Right lobe of liver (tissue), 4 donors: ENCODE data around the gene HMGCR.

Source experiments
- POLR2A ChIP-seq: fragments of 450-650 bp; IDR thresholded peaks from one replicate; pipeline ENCODE4 v1.6.1; 2017; ENCODE audit warnings: antibody characterized with exemption, mild to moderate bottlenecking
- TF ChIP-seq, protein P1 (sequence below), 4 donors: fragments of 200-600 bp in 3 of 4; fragments of 450-650 bp in 1 of 4; IDR thresholded peaks; one replicate each; pipeline versions ENCODE4 v1.5.1 to v1.8.0; 2016 to 2022; ENCODE audit warnings: antibody characterized with exemption in 4 of 4, mild to moderate bottlenecking in 2 of 4
- donor health status: DM: no; HTN: no; CAD: no.
- donor health status: DM: no; HTN: no; CAD: no.
- donor health status: DM: no; HTN: yes; CAD: no.

DNA sequence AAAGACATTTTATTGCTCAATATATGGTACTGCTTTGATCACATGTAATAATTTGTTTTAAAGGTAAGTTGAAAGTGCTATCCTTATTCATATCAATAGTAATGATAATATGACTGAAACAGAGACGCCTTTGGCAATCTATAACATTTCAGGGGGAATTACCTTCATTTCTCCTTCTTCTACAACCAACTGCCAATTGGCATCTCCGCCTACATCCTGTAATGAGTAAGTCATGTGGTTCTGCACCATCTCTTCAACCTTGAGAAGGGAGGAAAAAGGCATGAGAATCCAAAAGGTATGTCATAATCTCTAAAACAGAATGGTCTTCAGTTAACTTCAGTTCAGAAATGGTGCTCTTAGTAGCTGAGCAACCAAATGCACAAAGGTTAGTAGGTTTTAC, 52.4 kb downstream of the HMGCR start:
- no peak for TF ChIP-seq POLR2A
- TF ChIP-seq, protein P1, sequence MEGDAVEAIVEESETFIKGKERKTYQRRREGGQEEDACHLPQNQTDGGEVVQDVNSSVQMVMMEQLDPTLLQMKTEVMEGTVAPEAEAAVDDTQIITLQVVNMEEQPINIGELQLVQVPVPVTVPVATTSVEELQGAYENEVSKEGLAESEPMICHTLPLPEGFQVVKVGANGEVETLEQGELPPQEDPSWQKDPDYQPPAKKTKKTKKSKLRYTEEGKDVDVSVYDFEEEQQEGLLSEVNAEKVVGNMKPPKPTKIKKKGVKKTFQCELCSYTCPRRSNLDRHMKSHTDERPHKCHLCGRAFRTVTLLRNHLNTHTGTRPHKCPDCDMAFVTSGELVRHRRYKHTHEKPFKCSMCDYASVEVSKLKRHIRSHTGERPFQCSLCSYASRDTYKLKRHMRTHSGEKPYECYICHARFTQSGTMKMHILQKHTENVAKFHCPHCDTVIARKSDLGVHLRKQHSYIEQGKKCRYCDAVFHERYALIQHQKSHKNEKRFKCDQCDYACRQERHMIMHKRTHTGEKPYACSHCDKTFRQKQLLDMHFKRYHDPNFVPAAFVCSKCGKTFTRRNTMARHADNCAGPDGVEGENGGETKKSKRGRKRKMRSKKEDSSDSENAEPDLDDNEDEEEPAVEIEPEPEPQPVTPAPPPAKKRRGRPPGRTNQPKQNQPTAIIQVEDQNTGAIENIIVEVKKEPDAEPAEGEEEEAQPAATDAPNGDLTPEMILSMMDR (IDR thresholded peaks at IDR 0.05) = no peak
